ENCODE results near the gene PPP1R13L.
"Not testable (repeated sequence)": the region's sequence is repeated elsewhere in the genome, so short reads cannot be mapped to it uniquely, and the experiment has no call there.

Gene PPP1R13L

GRCh38 chr19:45342911-45343310, 62.0 kb downstream of the PPP1R13L start:
- DNase-seq = no peak

GRCh38 chr19:45340899-45341453, 63.9 kb downstream of the PPP1R13L start:
- DNase-seq = peak; percentile 5

- peak; percentile 38 for DNase-seq
Measured at GRCh38 chr19:45340232-45340898, 64.5 kb downstream of the PPP1R13L start, which contains the start of gene KLC3. Gene KLC3 (plus strand): TSS chr19:45340750. CDS start chr19:45345542, 4,792 bp downstream.

GRCh38 chr19:45339629-45340028, 65.2 kb downstream of the PPP1R13L start:
- no peak for DNase-seq

GRCh38 chr19:45336696-45337251, 68.1 kb downstream of the PPP1R13L start:
- DNase-seq = no peak

- not testable (repeated sequence) for DNase-seq
Measured at GRCh38 chr19:45334881-45335280, 70.0 kb downstream of the PPP1R13L start.

GRCh38 chr19:45333609-45334303, 71.1 kb downstream of the PPP1R13L start:
- DNase-seq = no peak

GRCh38 chr19:45331411-45331810, 73.5 kb downstream of the PPP1R13L start:
- no peak for DNase-seq

Measured in CD4-positive, alpha-beta T cell treated with Interleukin-12 subunit alpha and Interleukin-12 subunit beta, for 1 hour (primary cell).